Left lung (tissue), 10 donors: ENCODE data around the gene PDE4C. TPM values are rescaled to one million over a fixed set of nuclear protein-coding genes. Genes with fewer than 3 reads are reported as not detected.
A peak's percentile ranks its signal among the peaks of the same experiment; 100 is the strongest.

Experiments
- ATAC-seq: fragments of 200-7000 bp; cut with Tn5 transposase; one replicate; pipeline ENCODE4 v1.9.1; 2020; ENCODE audit warnings: moderate library complexity
- DNase-seq, 4 donors: peaks; one replicate each; pipeline ENCODE4 v3.0.0-alpha.2; 2013 to 2020
- H3K27ac ChIP-seq, 2 donors: fragments of 200-600 bp; sonication (generic) in 1 of 2; one replicate each; pipeline versions ENCODE4 v1.5.0 to v1.8.0; 2020 to 2021
- H3K27me3 ChIP-seq, 2 donors: fragments of 200-600 bp; sonication (generic) in 1 of 2; one replicate each; pipeline versions ENCODE4 v1.5.0 to v1.8.0; 2020 to 2021
- H3K36me3 ChIP-seq, 2 donors: fragments of 200-600 bp; sonication (generic) in 1 of 2; one replicate each; pipeline versions ENCODE4 v1.5.0 to v1.8.0; 2020 to 2021
- H3K4me1 ChIP-seq, 2 donors: fragments of 200-600 bp; one replicate each; pipeline ENCODE4 v1.8.0; 2021
- H3K4me3 ChIP-seq, 2 donors: fragments of 200-600 bp; sonication (generic) in 1 of 2; one replicate each; pipeline versions ENCODE4 v1.5.0 to v1.8.0; 2020 to 2021; ENCODE audit warnings: mild to moderate bottlenecking in 1 of 2
- H3K9me3 ChIP-seq, 2 donors: fragments of 200-600 bp; sonication (generic) in 1 of 2; one replicate each; pipeline versions ENCODE4 v1.5.0 to v1.8.0; 2020 to 2021
- intact Hi-C, 2 donors: fragments of 100-400 bp; cut with DNase I; formaldehyde crosslinking; loops; one replicate each; pipeline versions ENCODE4 v1.11.2 to v1.14.2; 2022
- polyA plus RNA-seq, 6 donors: library from polyadenylated mRNA; unstranded; fragments of 120-200 nt; gene quantifications; one replicate each; pipeline ENCODE4 v1.2.1, GENCODE V29; 2013; ENCODE audit not compliant: insufficient read length in 6 of 6
- total RNA-seq, 2 donors: library from RNA; stranded (reverse); fragmentation: NEBNext Ultra II Directional; extraction: Animal tissue kit (Norgen Biotek cat#: 25700); gene quantifications; one replicate each; pipeline ENCODE4 v1.2.1, GENCODE V29; 2021
- TF ChIP-seq, protein P1 (sequence below), 2 donors: fragments of 200-600 bp; sonication (generic) in 1 of 2; IDR thresholded peaks; one replicate each; pipeline versions ENCODE4 v1.5.0 to v1.8.0; 2021; ENCODE audit warnings: antibody characterized with exemption in 2 of 2
- donor health status: DM: no; HTN: yes; CAD: no.
- donor health status: DM: no; HTN: no; CAD: no.

PDE4C gene
- total and polyA plus RNA-seq, 8 donors = 1.3 to 11.3 (median 2.0) TPM

DNA sequence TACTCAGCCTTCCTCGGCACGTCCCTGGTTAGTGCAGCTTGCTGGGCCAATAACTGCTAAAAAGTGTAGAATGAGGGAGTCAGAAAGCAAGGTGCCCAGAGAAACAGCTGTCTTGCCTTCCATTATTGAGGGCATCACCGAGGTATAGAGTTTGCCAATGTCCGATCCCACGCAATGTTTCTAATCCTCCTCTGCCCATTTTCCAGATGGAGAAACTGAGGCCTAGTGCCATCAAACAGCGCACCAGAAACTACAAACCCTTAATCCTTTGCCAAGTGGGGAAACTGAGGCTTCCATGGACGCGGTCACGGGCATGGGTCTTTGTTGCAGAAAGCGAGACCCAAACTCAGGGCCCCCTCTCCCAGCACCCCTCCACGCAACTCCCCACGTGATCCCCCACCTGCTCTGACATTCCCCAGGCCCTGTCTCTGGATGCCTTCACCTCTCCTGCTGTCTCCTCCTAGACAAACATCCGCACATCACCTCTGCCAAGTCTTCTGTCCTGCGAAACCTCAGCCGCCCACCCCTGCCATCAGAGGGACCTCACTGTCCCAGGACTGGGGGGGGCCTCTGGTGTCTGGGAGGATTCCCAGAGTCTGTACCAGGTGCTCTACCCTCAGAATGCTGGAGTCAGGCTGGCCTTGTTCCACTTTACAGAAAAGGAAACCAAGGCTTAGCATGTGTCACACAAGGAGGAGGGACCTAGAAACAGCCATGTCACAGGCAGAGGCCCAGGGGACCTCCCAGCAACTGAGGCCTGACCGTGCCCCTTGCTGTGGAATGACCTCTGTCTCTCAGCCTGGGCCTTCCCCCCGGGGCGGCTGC, 930 bp upstream of the PDE4C start:
- peaks cover 6 to 96% of the 10 kb centered on the region in 2 donors for H3K27me3 ChIP-seq
- TF ChIP-seq, protein P1, sequence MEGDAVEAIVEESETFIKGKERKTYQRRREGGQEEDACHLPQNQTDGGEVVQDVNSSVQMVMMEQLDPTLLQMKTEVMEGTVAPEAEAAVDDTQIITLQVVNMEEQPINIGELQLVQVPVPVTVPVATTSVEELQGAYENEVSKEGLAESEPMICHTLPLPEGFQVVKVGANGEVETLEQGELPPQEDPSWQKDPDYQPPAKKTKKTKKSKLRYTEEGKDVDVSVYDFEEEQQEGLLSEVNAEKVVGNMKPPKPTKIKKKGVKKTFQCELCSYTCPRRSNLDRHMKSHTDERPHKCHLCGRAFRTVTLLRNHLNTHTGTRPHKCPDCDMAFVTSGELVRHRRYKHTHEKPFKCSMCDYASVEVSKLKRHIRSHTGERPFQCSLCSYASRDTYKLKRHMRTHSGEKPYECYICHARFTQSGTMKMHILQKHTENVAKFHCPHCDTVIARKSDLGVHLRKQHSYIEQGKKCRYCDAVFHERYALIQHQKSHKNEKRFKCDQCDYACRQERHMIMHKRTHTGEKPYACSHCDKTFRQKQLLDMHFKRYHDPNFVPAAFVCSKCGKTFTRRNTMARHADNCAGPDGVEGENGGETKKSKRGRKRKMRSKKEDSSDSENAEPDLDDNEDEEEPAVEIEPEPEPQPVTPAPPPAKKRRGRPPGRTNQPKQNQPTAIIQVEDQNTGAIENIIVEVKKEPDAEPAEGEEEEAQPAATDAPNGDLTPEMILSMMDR (IDR thresholded peaks at IDR 0.05) = no peak
- H3K36me3 ChIP-seq = no peaks in the 10 kb centered on the region
- peaks cover 7 to 18% of the 10 kb centered on the region in 2 donors for H3K4me1 ChIP-seq
- H3K27ac ChIP-seq = no peak overlapping the region
- intact Hi-C loops = no loop called here
- H3K4me3 ChIP-seq = no peak overlapping the region
- ATAC-seq (no peak), DNase-seq (no peak)
- no peaks in the 10 kb centered on the region for H3K9me3 ChIP-seq

DNA sequence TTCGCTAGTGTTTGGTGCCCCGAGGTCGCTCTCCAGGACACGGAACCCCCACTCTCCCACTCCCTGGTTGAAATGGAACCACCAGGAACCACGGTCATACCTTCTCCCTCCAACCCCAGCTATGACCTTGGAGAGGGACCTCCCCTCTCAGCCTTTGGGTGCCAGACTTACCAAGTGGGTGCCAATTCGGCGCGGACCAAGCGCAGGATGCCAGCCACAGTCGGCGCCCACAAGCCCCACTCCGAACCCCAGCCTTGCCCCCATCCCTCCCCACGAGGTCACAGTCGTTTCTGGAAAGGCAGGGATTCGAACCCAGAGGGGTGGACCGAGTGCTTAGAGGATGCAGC, 910 bp downstream of the PDE4C start:
- Histone ChIP-seq H3K4me3 (no peak overlapping the region), H3K36me3 (no peaks in the 10 kb centered on the region), H3K9me3 (no peaks in the 10 kb centered on the region), H3K27me3 (peaks cover 6 to 96% of the 10 kb centered on the region in 2 donors), H3K4me1 (peaks cover 7 to 18% of the 10 kb centered on the region in 2 donors), H3K27ac (no peak overlapping the region)
- DNase-seq = no peak
- no peak for ATAC-seq
- TF ChIP-seq, protein P1 (IDR thresholded peaks at IDR 0.05) = no peak
- intact Hi-C loops = no loop called here

DNA sequence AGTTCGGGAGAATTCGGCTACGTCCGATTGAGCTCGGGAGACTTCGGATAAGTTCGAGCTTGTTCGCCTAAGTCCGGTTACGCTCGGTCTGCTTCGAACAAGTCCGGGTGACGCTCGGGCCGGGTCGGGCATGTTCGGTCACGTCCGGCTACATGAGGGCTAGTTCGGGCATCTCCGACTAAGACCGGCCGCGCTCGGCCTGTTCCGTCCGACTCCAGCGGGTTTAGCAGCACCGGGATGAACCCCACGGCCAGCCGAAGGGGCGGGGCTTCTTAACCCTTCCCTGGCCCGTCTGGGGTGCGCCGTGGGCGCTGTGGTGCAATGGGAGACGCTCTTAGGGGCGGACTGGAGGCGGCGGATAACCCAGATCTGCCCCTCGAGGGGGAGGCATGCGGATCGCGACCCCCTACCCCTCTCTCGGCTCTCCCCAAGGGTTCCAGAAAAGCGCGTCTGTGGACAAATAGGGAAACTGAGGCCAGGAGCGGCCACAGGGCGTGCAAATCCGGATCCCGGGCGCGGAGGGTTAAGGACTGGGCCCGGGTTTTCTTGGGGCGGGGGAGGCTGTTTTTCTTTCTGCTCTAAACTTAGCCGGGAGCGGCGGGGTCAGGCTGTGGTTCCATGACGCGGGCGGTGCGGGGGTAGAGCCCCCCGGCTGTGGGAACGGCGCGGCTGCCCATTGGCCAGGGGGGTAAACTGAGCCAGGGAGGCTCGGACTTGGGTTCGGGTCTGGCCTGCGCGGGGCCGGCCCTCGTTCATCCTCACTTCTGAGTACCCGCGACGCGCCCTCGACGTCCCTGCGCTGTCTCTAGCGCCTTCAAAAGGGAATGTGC, 1.5 kb downstream of the PDE4C start:
- Histone ChIP-seq H3K36me3 (no peaks in the 10 kb centered on the region), H3K27ac (peak overlapping the region in 1 of 2 donors; percentile 4), H3K9me3 (no peaks in the 10 kb centered on the region), H3K4me3 (peak overlapping the region; percentile 34 to 49), H3K27me3 (peaks cover 6 to 96% of the 10 kb centered on the region in 2 donors), H3K4me1 (peaks cover 7 to 18% of the 10 kb centered on the region in 2 donors)
- TF ChIP-seq, protein P1 (IDR thresholded peaks at IDR 0.05) = no peak
- peak; percentile 93 to 98 (median 95) for DNase-seq
- ATAC-seq = peak; percentile 99
- intact Hi-C loops = no loop called here

DNA sequence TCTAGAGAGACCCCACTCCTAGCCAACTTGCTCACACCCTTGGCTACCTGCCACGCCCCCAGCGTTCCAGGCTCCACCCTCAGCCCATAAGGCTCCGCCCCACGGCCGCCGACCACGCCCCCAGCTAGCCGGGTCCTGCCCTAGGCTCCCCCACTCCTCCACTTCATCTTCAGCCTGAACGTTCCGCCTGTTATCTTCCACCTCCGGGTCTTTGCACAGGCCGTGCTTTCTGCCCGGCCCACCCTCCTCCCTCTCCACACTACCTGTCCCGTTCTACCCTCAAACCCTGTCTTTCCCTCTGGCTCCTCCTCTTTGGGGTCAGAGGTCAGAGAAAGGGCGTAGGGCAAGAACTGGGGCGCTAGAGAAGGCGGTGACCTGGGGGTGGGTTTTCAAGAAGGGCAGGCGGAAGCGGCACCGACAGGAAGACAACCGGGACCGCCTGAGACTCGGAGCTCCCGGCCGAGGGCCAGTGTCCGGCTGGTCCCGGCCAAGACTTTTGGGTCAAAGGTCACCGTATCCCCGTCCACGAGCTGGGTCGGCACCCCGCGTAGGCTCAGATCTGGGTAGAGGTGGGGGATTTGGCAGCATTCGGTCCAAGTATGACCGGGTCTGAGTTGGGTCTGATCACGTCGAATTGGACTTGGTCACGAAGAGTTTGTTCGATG, 2.2 kb downstream of the PDE4C start:
- peak overlapping the region; percentile 34 to 49 for H3K4me3 ChIP-seq
- TF ChIP-seq, protein P1 (IDR thresholded peaks at IDR 0.05) = no peak
- peaks cover 6 to 91% of the 10 kb centered on the region in 2 donors for H3K27me3 ChIP-seq
- ATAC-seq = peak; percentile 25
- peak overlapping the region in 1 of 2 donors; percentile 4 for H3K27ac ChIP-seq
- no peaks in the 10 kb centered on the region for H3K36me3 ChIP-seq
- peak in 2 of 4 donors; percentile 54 to 86 for DNase-seq
- peaks cover 7 to 18% of the 10 kb centered on the region in 2 donors for H3K4me1 ChIP-seq
- H3K9me3 ChIP-seq = no peaks in the 10 kb centered on the region
- intact Hi-C loops = no loop called here
